Esophagus squamous epithelium (tissue), 5 donors: Measurements from ENCODE around the gene KCTD3. TPM values are rescaled to one million over a fixed set of nuclear protein-coding genes. Genes with fewer than 3 reads are reported as not detected.

Experiments
- DNase-seq: peaks from one replicate; lab custom pipeline; 2025; lab: John Stamatoyannopoulos, UW
- H3K27ac ChIP-seq, 4 donors: fragments of 200-600 bp; sonication (generic); one replicate each; pipeline ENCODE4 v1.5.1; 2016 to 2019; ENCODE audit warnings: mild to moderate bottlenecking in 1 of 4
- H3K27me3 ChIP-seq, 4 donors: fragments of 200-600 bp; sonication (generic); 1 replicate in 3 of 4; 2 replicates in 1 of 4; pipeline versions ENCODE4 v1.5.1 to v1.6.0; 2017 to 2021; ENCODE audit warnings: antibody characterized with exemption in 1 of 4
- H3K36me3 ChIP-seq, 3 donors: fragments of 200-600 bp; sonication (generic); one replicate each; pipeline ENCODE4 v1.5.1; 2016 to 2019
- H3K4me1 ChIP-seq, 3 donors: fragments of 200-600 bp; sonication (generic); one replicate each; pipeline ENCODE4 v1.5.1; 2017 to 2019
- H3K4me3 ChIP-seq, 4 donors: fragments of 200-600 bp; sonication (generic); 1 replicate in 3 of 4; 2 replicates in 1 of 4; pipeline ENCODE4 v1.5.1; 2016 to 2019; ENCODE audit warnings: mild to moderate bottlenecking in 2 of 4, moderate library complexity in 1 of 4
- H3K9me3 ChIP-seq, 3 donors: fragments of 200-600 bp; sonication (generic); one replicate each; pipeline ENCODE4 v1.5.1; 2016 to 2019
- POLR2A ChIP-seq, 4 donors: fragments of 450-650 bp; IDR thresholded peaks; one replicate each; pipeline ENCODE4 v1.6.1; 2017; ENCODE audit warnings: antibody characterized with exemption in 4 of 4, mild to moderate bottlenecking in 4 of 4, moderate library complexity in 3 of 4
- WGBS, 2 donors: methylation state at CpG; one replicate each; pipeline ENCODE4 v1.1.5; 2018; 5-methylcytosine and 5-hydroxymethylcytosine counted together
- intact Hi-C: fragments of 100-400 bp; cut with DNase I; formaldehyde crosslinking; loops from one replicate; pipeline ENCODE4 v1.15.0; 2022
- total RNA-seq, 4 donors: library from RNA; depleted of rRNA; stranded (reverse); fragments of >200 nt; gene quantifications; one replicate each; pipeline ENCODE4 v1.1.0, GENCODE V29; 2016
- TF ChIP-seq, protein P1 (sequence below), 6 experiments: fragments of 450-650 bp in 4 of 6; fragments of 200-600 bp in 2 of 6; sonication (generic) in 2 of 6; IDR thresholded peaks; one replicate each; pipeline ENCODE4 v1.5.1; 2016 to 2019; ENCODE audit warnings: antibody characterized with exemption in 6 of 6, mild to moderate bottlenecking in 4 of 6, moderate library complexity in 4 of 6
- donor health status: DM: yes; HTN: yes; CAD: no.

Gene KCTD3
- total RNA-seq, 4 donors from 2014 or later = 43.4 to 76.1 (median 44.9) TPM

DNA sequence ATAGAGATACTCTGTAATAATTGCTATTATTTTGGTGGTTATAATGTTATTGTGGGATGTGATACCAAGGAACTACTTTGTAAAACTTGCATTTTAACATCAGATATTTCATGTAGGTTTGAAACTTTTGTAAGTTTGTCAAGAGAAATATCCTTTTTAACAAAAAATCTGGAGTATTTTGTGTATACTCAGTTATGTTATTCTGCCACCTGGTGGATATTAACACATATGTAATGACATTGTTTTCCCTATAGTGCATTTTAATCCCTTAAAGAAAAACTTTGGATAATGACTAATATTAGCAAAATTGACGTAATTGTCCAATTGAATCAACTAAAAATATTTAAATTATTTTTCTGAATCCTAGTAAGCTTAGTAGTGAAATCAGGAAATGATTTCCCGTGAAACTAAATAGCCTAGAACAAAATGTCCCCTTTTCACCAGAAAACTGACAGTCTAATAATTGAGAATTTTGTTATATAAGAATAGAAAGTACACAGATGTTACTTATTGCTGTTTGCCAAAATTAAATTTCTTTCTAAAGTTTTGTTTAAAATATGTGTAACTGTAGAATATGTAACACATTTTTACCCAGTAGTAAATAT, 39.6 kb downstream of the KCTD3 start:
- intact Hi-C loops = no loop called here
- 45 to 59% methylated on average over 2 of the region's 2 CpGs for WGBS, 2 donors
- H3K36me3 ChIP-seq = peaks cover 0 to 78% (median 5%) of the 10 kb centered on the region in 3 donors
- peak overlapping the region in 1 of 4 donors; percentile 12 for H3K27ac ChIP-seq
- H3K27me3 ChIP-seq = no peaks in the 10 kb centered on the region
- DNase-seq = no peak
- TF ChIP-seq POLR2A (IDR thresholded peaks at IDR 0.05) = no peak
- TF ChIP-seq, protein P1, sequence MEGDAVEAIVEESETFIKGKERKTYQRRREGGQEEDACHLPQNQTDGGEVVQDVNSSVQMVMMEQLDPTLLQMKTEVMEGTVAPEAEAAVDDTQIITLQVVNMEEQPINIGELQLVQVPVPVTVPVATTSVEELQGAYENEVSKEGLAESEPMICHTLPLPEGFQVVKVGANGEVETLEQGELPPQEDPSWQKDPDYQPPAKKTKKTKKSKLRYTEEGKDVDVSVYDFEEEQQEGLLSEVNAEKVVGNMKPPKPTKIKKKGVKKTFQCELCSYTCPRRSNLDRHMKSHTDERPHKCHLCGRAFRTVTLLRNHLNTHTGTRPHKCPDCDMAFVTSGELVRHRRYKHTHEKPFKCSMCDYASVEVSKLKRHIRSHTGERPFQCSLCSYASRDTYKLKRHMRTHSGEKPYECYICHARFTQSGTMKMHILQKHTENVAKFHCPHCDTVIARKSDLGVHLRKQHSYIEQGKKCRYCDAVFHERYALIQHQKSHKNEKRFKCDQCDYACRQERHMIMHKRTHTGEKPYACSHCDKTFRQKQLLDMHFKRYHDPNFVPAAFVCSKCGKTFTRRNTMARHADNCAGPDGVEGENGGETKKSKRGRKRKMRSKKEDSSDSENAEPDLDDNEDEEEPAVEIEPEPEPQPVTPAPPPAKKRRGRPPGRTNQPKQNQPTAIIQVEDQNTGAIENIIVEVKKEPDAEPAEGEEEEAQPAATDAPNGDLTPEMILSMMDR (IDR thresholded peaks at IDR 0.05) = peak in 5 of 6 experiments; percentile 36 to 67 (median 47)
- no peak overlapping the region for H3K4me3 ChIP-seq
- H3K4me1 ChIP-seq = peaks cover 0 to 36% (median 0%) of the 10 kb centered on the region in 3 donors
- no peaks in the 10 kb centered on the region for H3K9me3 ChIP-seq

DNA sequence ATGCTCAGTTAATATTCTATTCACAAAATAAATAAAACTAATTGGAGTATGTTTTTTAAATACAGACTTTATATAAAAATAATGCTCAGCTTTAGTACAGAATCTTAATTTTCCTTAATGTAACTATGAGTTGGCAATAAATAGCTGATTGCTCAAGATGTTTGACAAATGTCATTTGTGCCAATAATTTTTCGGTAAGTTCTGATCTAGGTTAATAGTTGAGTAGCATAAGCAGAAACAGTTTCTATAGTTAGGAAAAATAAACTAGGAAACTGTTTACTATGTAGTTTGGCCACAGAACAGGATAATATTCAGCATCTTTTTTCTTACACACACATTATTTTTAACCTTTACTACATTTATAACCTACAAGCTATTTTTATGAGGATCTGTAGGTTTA, 40.3 kb downstream of the KCTD3 start:
- H3K9me3 ChIP-seq = no peaks in the 10 kb centered on the region
- peaks cover 0 to 42% (median 0%) of the 10 kb centered on the region in 3 donors for H3K4me1 ChIP-seq
- DNase-seq = no peak
- 39 to 50% methylated on average over 1 of the region's 1 CpG for WGBS, 2 donors
- intact Hi-C loops = no loop called here
- TF ChIP-seq POLR2A (IDR thresholded peaks at IDR 0.05) = no peak
- TF ChIP-seq, protein P1 (IDR thresholded peaks at IDR 0.05) = no peak
- no peak overlapping the region for H3K4me3 ChIP-seq
- no peak overlapping the region for H3K27ac ChIP-seq
- H3K36me3 ChIP-seq = peaks cover 0 to 78% (median 0%) of the 10 kb centered on the region in 3 donors
- H3K27me3 ChIP-seq = no peaks in the 10 kb centered on the region

DNA sequence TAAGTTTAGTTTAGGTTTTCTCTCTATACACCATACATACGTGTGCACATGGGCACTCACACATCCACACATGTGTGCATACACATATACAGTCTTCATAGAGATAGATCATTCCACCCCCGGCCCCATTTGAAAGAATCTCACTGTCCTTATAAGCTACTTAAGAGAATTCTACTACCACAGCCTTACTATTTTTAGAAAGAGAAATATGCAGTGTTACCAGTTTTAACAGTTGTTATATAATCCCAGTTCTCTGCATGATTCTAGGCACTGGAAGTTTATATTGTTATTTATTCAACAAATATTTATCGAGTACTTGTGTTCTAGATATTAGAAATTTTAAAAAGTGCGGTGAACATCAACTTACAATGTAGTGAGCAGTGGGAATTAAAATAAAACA, 41.5 kb downstream of the KCTD3 start:
- no peaks in the 10 kb centered on the region for H3K27me3 ChIP-seq
- no peak overlapping the region for H3K4me3 ChIP-seq
- no peak overlapping the region for H3K27ac ChIP-seq
- 86 to 90% methylated on average over 4 of the region's 4 CpGs for WGBS, 2 donors
- intact Hi-C loops = no loop called here
- peaks cover 0 to 78% (median 0%) of the 10 kb centered on the region in 3 donors for H3K36me3 ChIP-seq
- no peaks in the 10 kb centered on the region for H3K9me3 ChIP-seq
- TF ChIP-seq, protein P1 (IDR thresholded peaks at IDR 0.05) = no peak
- no peak for TF ChIP-seq POLR2A (IDR thresholded peaks at IDR 0.05)
- no peak for DNase-seq
- H3K4me1 ChIP-seq = peaks cover 0 to 37% (median 0%) of the 10 kb centered on the region in 3 donors

DNA sequence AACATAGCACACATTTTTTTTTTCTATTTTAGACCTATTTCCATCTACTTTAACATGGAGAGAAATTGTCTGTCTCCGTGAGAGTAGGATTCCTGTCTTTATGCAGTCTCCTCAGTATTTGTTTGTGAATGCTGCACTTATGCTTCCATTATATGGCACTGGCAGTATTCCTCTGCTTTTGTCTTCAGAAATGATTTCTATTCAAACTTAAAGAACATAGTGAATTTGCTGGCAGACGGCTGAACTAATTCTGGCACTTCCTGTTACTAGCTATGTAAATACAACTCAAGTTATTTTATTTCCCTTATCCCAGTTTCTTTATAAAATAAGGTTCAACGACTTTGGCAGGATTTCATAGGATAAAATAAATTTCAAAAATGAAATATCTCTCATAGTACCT, 45.3 kb downstream of the KCTD3 start:
- H3K27me3 ChIP-seq = no peaks in the 10 kb centered on the region
- no peak for DNase-seq
- no peak for TF ChIP-seq POLR2A (IDR thresholded peaks at IDR 0.05)
- TF ChIP-seq, protein P1 (IDR thresholded peaks at IDR 0.05) = no peak
- peaks cover 0 to 9% (median 0%) of the 10 kb centered on the region in 3 donors for H3K4me1 ChIP-seq
- no peaks in the 10 kb centered on the region for H3K9me3 ChIP-seq
- H3K27ac ChIP-seq = no peak overlapping the region
- H3K4me3 ChIP-seq = no peak overlapping the region
- WGBS, 2 donors = 20 to 30% methylated on average over 3 of the region's 3 CpGs
- H3K36me3 ChIP-seq = peaks cover 0 to 94% (median 0%) of the 10 kb centered on the region in 3 donors
- intact Hi-C loops = no loop called here

DNA sequence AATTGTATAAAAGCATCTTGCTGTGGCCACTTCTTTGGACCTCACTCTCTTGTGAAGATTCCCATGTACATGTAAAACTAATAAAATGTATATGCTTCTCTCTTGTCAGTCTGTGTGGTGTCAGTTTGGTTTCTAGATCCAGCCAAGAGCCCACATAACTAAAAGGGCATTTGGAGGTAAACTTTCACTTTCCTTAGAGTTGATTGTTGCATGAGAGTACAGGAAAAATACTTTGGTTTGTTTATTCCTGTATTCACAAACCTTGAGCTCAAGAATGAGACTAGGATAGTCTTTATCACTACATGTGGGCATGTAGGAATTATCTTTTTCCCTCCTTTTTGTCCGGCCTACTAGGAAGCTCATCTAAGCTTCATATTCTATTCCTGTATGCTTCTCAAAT, 50.9 kb downstream of the KCTD3 start:
- no peaks in the 10 kb centered on the region for H3K27me3 ChIP-seq
- 67 to 100% methylated on average over 1 of the region's 1 CpG for WGBS, 2 donors
- DNase-seq = no peak
- peaks cover 0 to 96% (median 0%) of the 10 kb centered on the region in 3 donors for H3K36me3 ChIP-seq
- H3K9me3 ChIP-seq = no peaks in the 10 kb centered on the region
- no peak overlapping the region for H3K27ac ChIP-seq
- no peak for TF ChIP-seq POLR2A (IDR thresholded peaks at IDR 0.05)
- TF ChIP-seq, protein P1 (IDR thresholded peaks at IDR 0.05) = no peak
- H3K4me3 ChIP-seq = no peak overlapping the region
- no peaks in the 10 kb centered on the region for H3K4me1 ChIP-seq
- intact Hi-C loops = no loop called here
